Endothelial cell of umbilical vein (primary cell): ENCODE data around the gene LIPA. TPM values are rescaled to one million over a fixed set of nuclear protein-coding genes. Genes with fewer than 3 reads are reported as not detected.

Source experiments
- BruUV-seq: library from RNA; stranded (reverse); fragments of 400-500 nt; replicated peaks from 2 replicates; lab custom pipeline; 2021; lab: Mats Ljungman, UMichigan
- CTCF ChIA-PET: fragments of 300-600, 350-600 bp; sonication (Branson Sonifier 250); formaldehyde crosslinking; loops from one replicate; lab custom pipeline; 2021; ENCODE audit warnings: antibody characterized with exemption, inconsistent platforms; lab: Charles Lee
- POLR2A ChIA-PET: fragments of 300-600, 350-600 bp; sonication (Branson Sonifier 250); formaldehyde crosslinking; loops from one replicate; lab custom pipeline; 2021; ENCODE audit warnings: antibody characterized with exemption, inconsistent platforms; lab: Charles Lee
- DNase-seq: peaks from one replicate; pipeline ENCODE4 v3.0.0-alpha.2; 2011; ENCODE audit warnings: low read depth, low spot score
- FAIRE-seq: peaks from 2 replicates; lab custom pipeline; 2011; peaks lifted over from hg19 to GRCh38; lab: Jason Lieb, UNC
- H2AFZ ChIP-seq: 2 replicates; pipeline ENCODE4 v1.6.0; 2012; ENCODE audit warnings: low read depth, low read length, control low read depth, inconsistent platforms
- H3K27ac ChIP-seq: 2 replicates; pipeline ENCODE4 v1.5.1; 2011; ENCODE audit warnings: low read depth, mild to moderate bottlenecking, control low read depth, low read length, moderate library complexity; ENCODE audit not compliant: insufficient read depth
- H3K27me3 ChIP-seq, 2 experiments: 2 replicates each; pipeline versions ENCODE4 v1.6.0 to v1.6.1; 2011; ENCODE audit warnings: low read length in 2 of 2, mixed read lengths in 1 of 2; ENCODE audit not compliant: control insufficient read depth in 2 of 2, insufficient read depth in 2 of 2
- H3K36me3 ChIP-seq, 2 experiments: 2 replicates in 1 of 2; 3 replicates in 1 of 2; pipeline ENCODE4 v1.5.1; 2011; ENCODE audit warnings: low read length in 2 of 2, mild to moderate bottlenecking in 1 of 2, moderate library complexity in 1 of 2; ENCODE audit not compliant: control insufficient read depth in 2 of 2, insufficient read depth in 2 of 2; ENCODE audit errors: extremely low read depth in 1 of 2
- H3K4me1 ChIP-seq: 3 replicates; pipeline ENCODE4 v1.5.1; 2011; ENCODE audit warnings: mild to moderate bottlenecking, low read length; ENCODE audit not compliant: control insufficient read depth, insufficient read depth; ENCODE audit errors: extremely low read depth
- H3K4me2 ChIP-seq: 2 replicates; pipeline ENCODE4 v1.6.1; 2011; ENCODE audit warnings: low read length, control low read depth, mixed read lengths; ENCODE audit not compliant: insufficient read depth
- H3K4me3 ChIP-seq, 3 experiments: fragments of 200-600 bp in 1 of 3; sonication (generic), shearing (Covaris generic) in 1 of 3; replicated peaks in 1 of 3; 2 replicates each; pipeline ENCODE4 v1.5.1; 2011 to 2016; ENCODE audit warnings: control low read depth in 3 of 3, low read length in 3 of 3, mild to moderate bottlenecking in 2 of 3, inconsistent platforms in 1 of 3, low read depth in 1 of 3, moderate library complexity in 1 of 3; ENCODE audit not compliant: insufficient read depth in 1 of 3
- H3K79me2 ChIP-seq: 2 replicates; pipeline ENCODE4 v1.6.0; 2012; ENCODE audit warnings: low read length, inconsistent platforms; ENCODE audit not compliant: control insufficient read depth, insufficient read depth
- H3K9ac ChIP-seq: replicated peaks from 2 replicates; pipeline ENCODE3; 2011; ENCODE audit warnings: low read length, control low read depth; ENCODE audit not compliant: insufficient read depth; ENCODE audit errors: extremely low read depth
- H3K9me1 ChIP-seq: replicated peaks from 3 replicates; pipeline ENCODE4 v1.6.0; 2011; ENCODE audit warnings: mild to moderate bottlenecking, low read length; ENCODE audit not compliant: control insufficient read depth, insufficient read depth; ENCODE audit errors: extremely low read depth
- H3K9me3 ChIP-seq: replicated peaks from 2 replicates; pipeline ENCODE4 v1.5.1; 2012; ENCODE audit warnings: low read length, inconsistent platforms; ENCODE audit not compliant: control insufficient read depth, insufficient read depth
- H4K20me1 ChIP-seq: replicated peaks from 2 replicates; pipeline ENCODE3; 2011; ENCODE audit warnings: mild to moderate bottlenecking, low read length; ENCODE audit not compliant: control insufficient read depth, insufficient read depth; ENCODE audit errors: extremely low read depth
- CTCF ChIP-seq, 2 donors: IDR thresholded peaks; 1 replicate in 1 of 2; 2 replicates in 1 of 2; pipeline ENCODE4 v1.5.1; 2011; ENCODE audit warnings: low read length in 2 of 2, mild to moderate bottlenecking in 2 of 2, moderate library complexity in 2 of 2, control low read depth in 1 of 2, inconsistent platforms in 1 of 2, low read depth in 1 of 2; ENCODE audit not compliant: insufficient read depth in 1 of 2; ENCODE audit errors: extremely low read depth in 1 of 2
- EZH2 ChIP-seq: IDR thresholded peaks from 2 replicates; pipeline ENCODE4 v1.6.1; 2012; ENCODE audit warnings: borderline replicate concordance, low read depth, mild to moderate bottlenecking, moderate library complexity, low read length, inconsistent platforms; ENCODE audit not compliant: severe bottlenecking
- FOS ChIP-seq: IDR thresholded peaks from 2 replicates; pipeline ENCODE4 v1.6.1; 2011; ENCODE audit warnings: mild to moderate bottlenecking, low read length, moderate library complexity, borderline replicate concordance; ENCODE audit not compliant: insufficient read depth
- GATA2 ChIP-seq: IDR thresholded peaks from 2 replicates; pipeline ENCODE4 v1.7.0; 2011; ENCODE audit warnings: low read depth, mild to moderate bottlenecking, moderate library complexity, mixed read lengths, low read length; ENCODE audit not compliant: insufficient read length, insufficient read depth
- JUN ChIP-seq: IDR thresholded peaks from 2 replicates; pipeline ENCODE4 v1.6.1; 2011; ENCODE audit warnings: borderline replicate concordance, low read depth; ENCODE audit not compliant: insufficient read length, insufficient read depth
- MAX ChIP-seq: IDR thresholded peaks from 2 replicates; pipeline ENCODE4 v1.6.1; 2011; ENCODE audit not compliant: insufficient read depth, insufficient read length
- MYC ChIP-seq: IDR thresholded peaks from one replicate; pipeline ENCODE4 v1.6.1; 2011; ENCODE audit warnings: mild to moderate bottlenecking, low read depth, low read length
- POLR2A ChIP-seq: IDR thresholded peaks from 2 replicates; pipeline ENCODE4 v1.6.1; 2012; ENCODE audit warnings: low read depth, mild to moderate bottlenecking, control low read depth, low read length
- POLR2AphosphoS5 ChIP-seq: IDR thresholded peaks from 2 replicates; pipeline ENCODE4 v1.6.1; 2012; ENCODE audit warnings: low read depth, mild to moderate bottlenecking, control low read depth, low read length, moderate library complexity; ENCODE audit not compliant: insufficient read depth
- dilution Hi-C: fragments of 300-500 bp; cut with MboI; formaldehyde crosslinking; loops from one replicate; pipeline ENCODE4 v1.15.0; 2019; ENCODE audit warnings: low sequenced_read_pairs; ENCODE audit not compliant: extremely low pct_ligation_motif_present
- intact Hi-C: fragments of 100-400 bp; cut with micrococcal nuclease; formaldehyde crosslinking; loops from one replicate; pipeline ENCODE4 v1.10.0; 2022
- polyA plus RNA-seq, 4 experiments: library from polyadenylated mRNA; depleted of rRNA in 3 of 4; stranded (reverse) in 3 of 4; unstranded in 1 of 4; fragments of >200 nt; gene quantifications; 2 replicates each; pipeline versions ENCODE4 v1.2.1 to v1.2.3, GENCODE V29; 2011 to 2012; ENCODE audit warnings: missing spikeins in 1 of 4
- total RNA-seq: library from RNA; stranded (reverse); gene quantifications from 2 replicates; pipeline ENCODE4 v1.2.3, GENCODE V29; 2021

Gene LIPA
- total and polyA plus RNA-seq, 2 donors (not counting 3 experiments of a cell fraction or from before 2014, with no cell fraction given), result 24.0 to 41.1 TPM

GRCh38 chr10:89173075-89173474, 78.5 kb downstream of the LIPA start:
- peaks cover 7% of the 10 kb centered on the region for H3K4me1 ChIP-seq
- no peak overlapping the region for H3K4me3 ChIP-seq
- TF ChIP-seq EZH2, result no peak
- TF ChIP-seq GATA2, result no peak
- TF ChIP-seq MYC, result no peak
- no peak for TF ChIP-seq MAX
- no peak for TF ChIP-seq POLR2A
- TF ChIP-seq CTCF (IDR thresholded peaks at IDR 0.05; ENCODE audit: extremely low read depth in 1 of 2, insufficient read depth in 1 of 2, low read depth in 1 of 2, low read length in 2 of 2), result no peak
- no peak for TF ChIP-seq JUN
- TF ChIP-seq FOS, result no peak
- TF ChIP-seq POLR2AphosphoS5, result no peak
- no peaks in the 10 kb centered on the region for H3K79me2 ChIP-seq
- H3K36me3 ChIP-seq, result no peaks in the 10 kb centered on the region
- H3K27me3 ChIP-seq, result no peaks in the 10 kb centered on the region
- ChIA-PET CTCF (interaction anchor here (1.8 kb wide), 1 partner anchor 590 kb away, joined by 4 read pairs; the partner anchor contains the start of gene RNLS), POLR2A (no interaction called here)
- H2AFZ ChIP-seq, result peak overlapping the region; percentile 66
- no peaks in the 10 kb centered on the region for H3K9me3 ChIP-seq
- H3K27ac ChIP-seq, result no peak overlapping the region
- dilution Hi-C loops (no loop called here), intact Hi-C loops (no loop called here)
- H3K4me2 ChIP-seq, result no peak overlapping the region
- H3K9me1 ChIP-seq, result no peaks in the 10 kb centered on the region
- BruUV-seq, result no TSS peak
- no peaks in the 10 kb centered on the region for H4K20me1 ChIP-seq
- FAIRE-seq, result no peak
- no peak overlapping the region for H3K9ac ChIP-seq
- DNase-seq, result peak; percentile 21
